GM12872 (cell line): ENCODE results near the gene FCAMR.

Experiments used
- TF ChIP-seq, protein P1 (sequence below): IDR thresholded peaks from 3 replicates; pipeline ENCODE4 v1.5.1; 2011; ENCODE audit warnings: low read depth, mild to moderate bottlenecking, low read length, moderate library complexity; ENCODE audit not compliant: insufficient read depth

The FCAMR gene

DNA sequence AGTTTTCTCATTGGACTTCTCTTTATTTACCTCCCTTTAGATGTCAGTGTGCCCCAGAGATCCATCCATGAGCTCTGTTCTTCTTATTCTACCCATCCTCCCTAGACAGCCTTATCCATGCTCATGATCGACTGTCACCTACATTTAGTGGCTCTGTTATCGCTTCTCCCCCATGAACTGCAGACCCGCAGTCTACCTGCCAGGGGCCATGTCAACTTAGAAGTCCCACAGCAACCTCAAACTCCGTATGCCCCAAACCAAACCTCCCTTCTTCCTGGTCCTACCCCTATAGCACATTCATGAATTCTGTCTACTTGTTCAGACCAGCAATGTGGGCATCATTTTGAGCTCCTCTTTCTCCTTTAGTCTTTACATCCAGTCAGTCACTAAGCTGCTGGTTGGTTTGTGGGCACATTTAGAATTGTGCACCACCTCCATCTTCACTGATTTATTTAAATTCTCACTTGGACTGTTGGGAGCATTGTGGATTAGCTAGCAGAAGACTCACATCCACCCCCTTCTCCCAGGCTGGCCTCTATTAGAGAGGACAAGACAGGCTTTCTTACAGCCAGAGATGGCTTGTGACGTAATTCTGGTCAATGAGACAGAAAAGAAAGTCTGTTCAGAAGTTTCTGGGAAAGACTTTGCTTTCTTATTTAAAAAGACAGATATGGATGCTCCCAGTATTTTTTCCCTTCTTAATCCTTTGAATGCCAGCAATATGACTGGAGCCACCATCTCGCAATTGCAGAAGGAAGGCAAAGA is 43.2 kb upstream of the FCAMR start:
- TF ChIP-seq, protein P1, sequence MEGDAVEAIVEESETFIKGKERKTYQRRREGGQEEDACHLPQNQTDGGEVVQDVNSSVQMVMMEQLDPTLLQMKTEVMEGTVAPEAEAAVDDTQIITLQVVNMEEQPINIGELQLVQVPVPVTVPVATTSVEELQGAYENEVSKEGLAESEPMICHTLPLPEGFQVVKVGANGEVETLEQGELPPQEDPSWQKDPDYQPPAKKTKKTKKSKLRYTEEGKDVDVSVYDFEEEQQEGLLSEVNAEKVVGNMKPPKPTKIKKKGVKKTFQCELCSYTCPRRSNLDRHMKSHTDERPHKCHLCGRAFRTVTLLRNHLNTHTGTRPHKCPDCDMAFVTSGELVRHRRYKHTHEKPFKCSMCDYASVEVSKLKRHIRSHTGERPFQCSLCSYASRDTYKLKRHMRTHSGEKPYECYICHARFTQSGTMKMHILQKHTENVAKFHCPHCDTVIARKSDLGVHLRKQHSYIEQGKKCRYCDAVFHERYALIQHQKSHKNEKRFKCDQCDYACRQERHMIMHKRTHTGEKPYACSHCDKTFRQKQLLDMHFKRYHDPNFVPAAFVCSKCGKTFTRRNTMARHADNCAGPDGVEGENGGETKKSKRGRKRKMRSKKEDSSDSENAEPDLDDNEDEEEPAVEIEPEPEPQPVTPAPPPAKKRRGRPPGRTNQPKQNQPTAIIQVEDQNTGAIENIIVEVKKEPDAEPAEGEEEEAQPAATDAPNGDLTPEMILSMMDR, result no peak

DNA sequence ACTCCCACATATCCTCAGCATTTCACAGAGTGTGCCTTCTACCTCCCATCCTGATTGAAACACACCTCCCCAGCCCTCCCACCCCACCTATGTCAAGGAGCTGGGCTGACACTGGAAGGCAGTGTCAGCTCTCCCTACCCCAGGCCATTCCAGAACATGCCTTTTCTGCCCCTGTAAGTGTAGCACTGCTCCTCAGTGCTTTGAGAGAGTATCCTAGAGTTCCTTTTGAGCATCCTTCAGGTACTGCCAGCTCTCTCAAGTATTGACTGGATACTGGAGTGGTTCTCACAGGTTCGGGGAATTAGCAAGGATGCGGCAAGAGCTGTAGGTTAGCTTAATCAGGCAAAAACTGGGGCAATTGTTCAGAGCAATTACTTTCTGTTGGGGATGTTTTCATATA is 40.5 kb upstream of the FCAMR start:
- TF ChIP-seq, protein P1, result no peak

DNA sequence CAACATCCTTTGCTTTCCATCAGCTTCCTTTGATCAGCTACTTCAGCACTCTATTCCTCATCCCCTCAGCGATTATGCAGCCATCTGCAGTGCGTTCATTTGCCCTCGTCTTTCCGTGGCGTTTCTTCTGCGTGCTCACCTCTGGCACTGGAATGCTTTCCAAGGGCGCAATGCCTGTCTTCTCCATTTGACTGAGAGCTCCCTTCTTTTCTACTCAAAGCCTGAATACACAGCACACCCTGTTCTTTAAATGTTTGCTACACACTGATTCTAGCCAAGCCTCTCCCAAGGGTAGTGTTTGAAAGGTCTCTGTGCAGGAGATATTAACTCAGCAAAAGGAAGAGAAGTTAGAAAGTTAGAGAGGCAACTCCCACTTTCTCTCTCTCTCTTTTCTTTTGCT is 39.7 kb upstream of the FCAMR start:
- TF ChIP-seq, protein P1, result no peak

DNA sequence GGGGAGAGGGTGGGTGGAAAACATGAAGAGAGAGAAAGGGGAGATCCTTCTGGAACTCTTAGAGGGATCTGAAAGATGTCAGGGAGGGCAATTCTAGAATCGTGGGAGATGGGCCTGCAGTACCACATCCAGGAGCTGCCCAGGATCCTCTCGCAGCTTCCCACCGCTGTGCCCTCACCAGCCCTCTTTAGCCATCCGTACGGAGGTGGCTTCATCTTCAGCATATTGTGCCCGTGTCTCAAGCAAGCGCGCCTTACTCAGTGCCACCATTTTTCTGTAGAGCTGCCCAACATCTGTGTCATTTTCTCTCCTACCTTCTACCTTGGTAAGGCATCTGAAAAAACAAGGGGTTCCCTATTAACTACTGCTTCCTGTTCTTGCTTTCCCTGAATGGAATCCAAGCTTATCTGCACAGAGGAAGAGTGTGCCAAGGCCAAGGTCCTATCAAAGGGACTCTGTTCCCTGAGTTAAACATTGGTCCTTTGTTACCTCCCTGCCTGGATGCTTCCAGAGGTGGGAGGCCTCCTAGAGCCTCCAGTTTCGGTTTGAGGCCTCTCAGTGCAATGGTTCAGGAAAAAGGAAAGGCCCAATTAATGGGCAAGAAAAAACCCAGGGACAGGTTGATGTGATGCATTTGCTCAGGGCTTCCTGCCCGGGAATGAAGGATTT is 39.1 kb upstream of the FCAMR start:
- TF ChIP-seq, protein P1, result no peak

DNA sequence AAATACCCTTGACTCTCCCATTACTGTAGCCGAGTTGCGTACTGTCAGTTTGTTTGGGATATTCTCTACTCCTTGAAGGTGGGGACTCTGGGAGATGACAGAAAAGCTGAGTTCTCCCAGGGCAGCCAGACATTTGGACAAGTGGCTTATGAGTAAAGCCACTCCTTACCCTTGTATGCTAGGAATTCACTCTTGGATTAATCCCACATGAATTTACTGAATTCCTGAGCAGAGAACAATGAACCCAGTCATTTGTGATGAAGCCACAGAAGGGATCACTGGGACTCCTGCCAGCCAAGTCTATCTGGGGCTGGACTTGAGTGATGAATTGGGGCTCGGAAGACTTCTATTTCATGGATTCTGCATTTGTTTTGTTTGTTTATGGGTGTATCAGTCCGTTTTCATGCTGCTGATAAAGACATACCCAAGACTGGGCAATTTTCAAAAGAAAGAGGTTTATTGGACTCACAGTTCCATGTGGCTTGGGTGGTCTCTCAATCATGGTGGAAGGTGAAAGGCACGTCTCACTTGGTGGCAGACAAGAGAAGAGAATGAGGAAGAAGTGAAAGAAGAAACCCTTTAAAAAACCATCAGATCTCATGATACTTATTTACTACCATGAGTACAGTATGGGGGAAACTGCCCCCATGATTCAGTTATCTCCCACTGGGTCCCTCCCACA is 37.2 kb upstream of the FCAMR start:
- TF ChIP-seq, protein P1, result no peak

DNA sequence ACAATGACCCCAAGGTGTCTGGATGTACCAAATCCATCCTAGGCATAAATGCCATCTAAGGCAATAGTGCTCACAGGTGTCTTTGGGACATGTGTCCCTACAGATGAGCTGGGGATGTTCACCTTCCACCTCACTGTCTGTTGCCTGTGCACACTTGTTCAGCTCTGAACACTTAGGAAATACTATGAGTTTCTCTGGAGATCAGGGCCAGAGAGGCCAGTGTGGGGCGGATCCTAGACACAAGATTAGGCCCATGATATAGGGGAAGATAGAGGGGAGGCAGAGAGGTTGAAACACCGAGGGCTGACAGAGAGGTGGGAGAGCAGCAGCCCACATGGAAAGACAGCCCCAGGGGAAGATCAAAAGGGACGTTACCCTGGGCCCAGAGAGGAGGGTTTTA is 36.7 kb upstream of the FCAMR start:
- TF ChIP-seq, protein P1, result no peak

DNA sequence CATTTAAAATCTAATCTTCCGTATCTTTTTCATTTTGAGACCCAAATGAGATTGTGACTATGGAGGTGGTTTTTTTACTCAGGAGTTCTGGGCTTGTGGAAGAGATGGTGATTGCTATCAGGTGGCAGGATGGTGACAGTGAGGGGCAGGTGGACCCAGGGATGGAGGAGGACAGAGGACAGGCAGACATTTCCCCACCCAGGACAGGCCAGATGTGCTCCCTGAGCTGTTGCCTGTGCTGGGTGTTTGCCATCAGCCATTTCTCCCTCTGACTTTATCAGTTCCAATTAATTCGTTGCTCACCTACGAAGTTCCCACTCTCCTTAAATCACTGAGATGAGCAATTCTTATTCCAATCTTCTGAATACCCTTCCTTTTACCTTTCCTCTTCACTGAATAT is 35.8 kb upstream of the FCAMR start:
- TF ChIP-seq, protein P1, result 0 out of 3 replicates have a peak, but pooled peaks have one; percentile 1
